HG02943 (cell line): ENCODE measurements around the gene NBPF11.
"Not testable (repeated sequence)": the region's sequence is repeated elsewhere in the genome, so short reads cannot be mapped to it uniquely, and the experiment has no call there.

Experiments
- ATAC-seq: cut with Tn5 transposase; IDR thresholded peaks from one replicate; pipeline ENCODE4 v1.9.1; 2021; ENCODE audit warnings: mild to moderate bottlenecking, low read depth, moderate library complexity; ENCODE audit not compliant: unreplicated experiment

NBPF11 gene, protein sequence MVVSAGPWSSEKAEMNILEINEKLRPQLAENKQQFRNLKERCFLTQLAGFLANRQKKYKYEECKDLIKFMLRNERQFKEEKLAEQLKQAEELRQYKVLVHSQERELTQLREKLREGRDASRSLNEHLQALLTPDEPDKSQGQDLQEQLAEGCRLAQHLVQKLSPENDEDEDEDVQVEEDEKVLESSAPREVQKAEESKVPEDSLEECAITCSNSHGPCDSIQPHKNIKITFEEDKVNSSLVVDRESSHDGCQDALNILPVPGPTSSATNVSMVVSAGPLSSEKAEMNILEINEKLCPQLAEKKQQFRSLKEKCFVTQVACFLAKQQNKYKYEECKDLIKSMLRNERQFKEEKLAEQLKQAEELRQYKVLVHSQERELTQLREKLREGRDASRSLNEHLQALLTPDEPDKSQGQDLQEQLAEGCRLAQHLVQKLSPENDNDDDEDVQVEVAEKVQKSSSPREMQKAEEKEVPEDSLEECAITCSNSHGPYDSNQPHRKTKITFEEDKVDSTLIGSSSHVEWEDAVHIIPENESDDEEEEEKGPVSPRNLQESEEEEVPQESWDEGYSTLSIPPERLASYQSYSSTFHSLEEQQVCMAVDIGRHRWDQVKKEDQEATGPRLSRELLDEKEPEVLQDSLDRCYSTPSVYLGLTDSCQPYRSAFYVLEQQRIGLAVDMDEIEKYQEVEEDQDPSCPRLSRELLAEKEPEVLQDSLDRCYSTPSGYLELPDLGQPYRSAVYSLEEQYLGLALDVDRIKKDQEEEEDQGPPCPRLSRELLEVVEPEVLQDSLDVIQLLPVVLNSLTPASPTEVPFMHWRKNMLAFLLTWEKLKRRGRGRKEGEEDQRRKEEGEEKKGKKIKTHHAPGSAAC

DNA sequence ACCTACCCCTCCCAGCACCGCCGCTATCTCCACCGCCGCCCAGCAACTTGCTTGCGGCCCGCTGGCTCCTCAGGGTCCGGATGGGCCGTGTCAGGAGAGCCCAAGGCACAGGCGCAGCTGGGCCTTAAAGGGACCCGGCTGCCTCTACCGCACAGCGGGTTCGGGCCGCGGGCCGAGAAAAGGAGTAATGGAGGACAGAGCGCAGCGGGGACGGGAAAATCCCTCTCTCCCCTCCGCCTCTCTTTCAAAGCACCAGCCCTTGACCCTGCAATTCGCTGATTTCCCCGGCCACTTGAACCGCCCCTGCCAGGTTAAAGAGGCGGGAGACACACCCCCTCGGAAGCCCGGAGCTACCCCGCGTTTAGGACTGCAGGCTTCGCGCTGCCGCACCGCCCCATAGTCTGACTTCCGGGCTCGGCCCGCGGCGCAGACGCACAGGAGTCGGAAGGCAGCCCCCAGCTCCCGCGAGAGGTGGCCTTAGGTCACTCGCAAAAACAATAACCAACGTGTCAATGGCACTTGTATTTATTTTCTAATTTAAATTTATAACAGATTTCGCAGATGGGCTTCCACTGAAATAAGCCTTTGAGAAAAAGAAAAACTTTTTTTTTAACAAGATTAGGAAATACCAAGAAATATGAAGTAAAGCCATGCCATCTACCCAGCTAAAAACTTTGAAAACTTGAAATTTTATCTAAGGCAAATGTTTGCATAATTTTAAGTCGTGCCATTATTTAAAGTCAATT, at the start of gene NBPF11:
Gene NBPF11 (minus strand): TSS at position 371 of the 746 bp plus-strand sequence. CDS start 25,278 bp downstream, outside the sequence.
- peak; percentile 74 for ATAC-seq

DNA sequence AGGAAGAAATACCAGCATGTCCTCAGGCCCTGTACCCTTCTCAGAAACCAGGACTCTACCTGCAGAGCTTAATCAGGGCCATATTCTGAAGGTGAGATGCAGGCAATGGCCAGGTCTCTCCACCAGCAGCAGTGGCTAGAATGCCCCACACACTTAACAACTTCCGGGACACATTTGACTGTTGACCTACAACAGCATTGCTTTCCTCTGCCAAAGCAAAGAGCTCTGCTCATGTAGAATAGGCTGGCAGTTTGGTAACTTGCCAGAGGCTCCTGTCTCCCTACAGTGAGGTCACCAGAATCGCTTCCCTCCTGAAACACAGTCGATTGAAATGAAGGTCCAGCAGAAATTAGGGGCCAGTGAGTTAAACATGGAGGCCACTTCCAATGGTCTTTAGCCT, 45.3 kb upstream of the NBPF11 start:
- not testable (repeated sequence) for ATAC-seq

DNA sequence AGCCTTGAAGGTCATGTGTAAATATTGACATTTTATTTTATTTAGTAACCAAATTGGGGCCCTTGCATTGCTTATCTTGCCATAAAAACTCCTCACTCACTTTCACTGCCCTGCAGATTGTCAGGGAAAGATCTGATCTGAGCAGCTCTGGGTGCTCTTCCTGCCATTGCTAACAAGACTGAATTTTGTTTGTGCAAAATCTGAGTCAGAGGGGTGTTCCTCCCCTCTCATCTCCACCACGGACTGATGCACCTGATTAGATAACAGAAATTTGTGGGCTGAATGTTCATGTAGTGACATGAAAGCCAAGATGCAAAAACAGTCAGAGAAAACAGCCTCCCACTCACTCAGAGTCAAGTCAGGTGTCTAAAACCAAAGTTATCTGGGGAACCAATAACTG, 44.9 kb upstream of the NBPF11 start:
- not testable (repeated sequence) for ATAC-seq

DNA sequence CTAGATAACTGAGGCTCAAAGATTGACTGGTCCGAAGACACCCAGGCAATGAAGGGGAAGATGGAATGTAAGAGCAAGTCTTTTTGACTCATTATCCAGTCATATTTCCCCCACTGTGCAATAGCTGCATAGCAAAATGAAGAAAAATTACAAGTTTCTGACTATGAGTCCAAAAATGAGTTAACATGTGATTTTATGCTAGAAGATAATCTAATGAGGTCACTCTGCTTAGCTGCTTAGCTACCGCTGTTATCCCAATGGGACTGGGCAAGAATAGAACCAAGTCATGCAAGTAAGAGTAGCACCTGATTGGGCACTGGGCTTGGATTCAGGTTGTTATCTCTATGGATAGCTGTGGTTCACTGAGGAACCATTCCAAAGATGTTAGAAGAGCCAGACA, 43.0 kb upstream of the NBPF11 start:
- ATAC-seq: not testable (repeated sequence)

DNA sequence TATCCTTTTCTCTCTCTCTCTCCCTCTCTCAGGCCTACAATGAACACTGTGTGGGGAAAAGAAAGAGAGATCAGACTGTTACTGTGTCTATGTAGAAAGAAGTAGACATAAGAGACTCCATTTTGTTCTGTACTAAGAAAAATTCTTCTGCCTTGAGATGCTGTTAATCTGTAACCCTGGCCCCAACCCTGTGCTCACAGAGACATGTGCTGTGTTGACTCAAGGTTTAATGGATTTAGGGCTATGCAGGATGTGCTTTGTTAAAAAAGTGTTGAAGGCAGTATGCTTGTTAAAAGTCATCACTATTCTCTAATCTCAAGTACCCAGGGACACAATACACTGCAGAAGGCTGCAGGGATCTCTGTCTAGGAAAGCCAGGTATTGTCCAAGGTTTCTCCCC, 36.7 kb upstream of the NBPF11 start:
- ATAC-seq: not testable (repeated sequence)

GRCh38 chr1:148178682-148179081, 26.6 kb upstream of the NBPF11 start:
- not testable (repeated sequence) for ATAC-seq

- not testable (repeated sequence) for ATAC-seq
These were observed 23.3 kb upstream of the NBPF11 start for GRCh38 chr1:148175414-148175813.

GRCh38 chr1:148171995-148172394, 19.9 kb upstream of the NBPF11 start:
- ATAC-seq: not testable (repeated sequence)

- no peak for ATAC-seq
These were observed 14.7 kb upstream of the NBPF11 start for GRCh38 chr1:148166558-148167492.

DNA sequence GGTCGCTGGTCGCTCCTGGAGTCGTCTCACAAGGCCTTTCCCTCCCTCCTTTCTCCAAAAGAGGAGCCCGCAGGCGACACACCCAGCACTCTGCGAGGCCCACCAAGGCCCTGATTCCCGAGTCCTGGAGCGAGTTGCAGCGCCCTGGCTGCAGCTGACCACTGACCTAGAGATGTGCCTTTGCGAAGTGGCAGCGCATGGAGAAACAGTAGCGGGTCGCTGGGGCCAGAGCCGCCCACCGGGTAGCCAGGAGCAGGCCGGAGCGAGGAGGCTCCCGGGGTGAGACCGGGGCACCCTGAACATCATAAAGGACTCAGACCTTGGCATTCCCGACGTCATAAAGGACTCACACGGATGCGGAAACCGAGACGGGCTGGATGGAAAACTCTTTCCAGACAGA, 10.3 kb upstream of the NBPF11 start:
- no peak for ATAC-seq

- ATAC-seq: no peak
These were observed 9.2 kb upstream of the NBPF11 start for GRCh38 chr1:148161053-148161901.

DNA sequence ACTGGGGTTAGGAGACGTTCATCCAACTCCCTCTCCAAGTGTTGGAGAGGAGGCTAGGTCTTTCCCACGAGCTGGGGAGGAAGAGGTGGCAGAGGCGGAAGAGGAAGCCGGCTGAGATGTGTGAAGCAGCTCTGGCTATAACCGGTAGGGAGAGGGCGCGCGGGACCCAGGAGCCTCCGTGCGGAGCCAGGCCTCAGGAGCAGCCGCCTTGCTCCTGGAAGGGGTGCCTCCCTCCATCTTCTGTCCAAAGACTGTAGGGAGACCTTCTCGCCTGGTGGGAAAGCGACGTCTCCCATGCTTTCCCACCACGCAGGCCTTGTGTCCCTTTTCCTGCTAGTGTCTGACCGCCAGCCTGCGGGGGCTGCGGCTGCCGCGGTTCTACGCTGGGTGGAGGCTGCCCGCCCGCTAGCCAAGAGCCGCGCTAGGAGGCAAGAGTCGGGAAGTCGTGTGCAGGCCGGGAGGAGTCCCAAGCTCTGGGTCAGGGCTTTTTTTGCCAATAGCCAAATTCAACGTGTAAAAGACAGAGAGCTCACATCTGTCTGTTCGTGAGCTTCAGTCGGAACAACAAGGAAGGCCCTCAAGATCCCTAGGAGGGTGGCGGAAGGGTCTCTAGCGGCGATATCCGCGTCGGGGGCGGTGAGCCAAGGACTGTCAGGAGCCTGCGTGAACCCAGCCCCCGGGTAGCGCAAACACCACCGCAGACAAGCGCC, 8.4 kb upstream of the NBPF11 start:
- ATAC-seq: no peak

GRCh38 chr1:148160048-148160342, 7.9 kb upstream of the NBPF11 start:
- no peak for ATAC-seq

DNA sequence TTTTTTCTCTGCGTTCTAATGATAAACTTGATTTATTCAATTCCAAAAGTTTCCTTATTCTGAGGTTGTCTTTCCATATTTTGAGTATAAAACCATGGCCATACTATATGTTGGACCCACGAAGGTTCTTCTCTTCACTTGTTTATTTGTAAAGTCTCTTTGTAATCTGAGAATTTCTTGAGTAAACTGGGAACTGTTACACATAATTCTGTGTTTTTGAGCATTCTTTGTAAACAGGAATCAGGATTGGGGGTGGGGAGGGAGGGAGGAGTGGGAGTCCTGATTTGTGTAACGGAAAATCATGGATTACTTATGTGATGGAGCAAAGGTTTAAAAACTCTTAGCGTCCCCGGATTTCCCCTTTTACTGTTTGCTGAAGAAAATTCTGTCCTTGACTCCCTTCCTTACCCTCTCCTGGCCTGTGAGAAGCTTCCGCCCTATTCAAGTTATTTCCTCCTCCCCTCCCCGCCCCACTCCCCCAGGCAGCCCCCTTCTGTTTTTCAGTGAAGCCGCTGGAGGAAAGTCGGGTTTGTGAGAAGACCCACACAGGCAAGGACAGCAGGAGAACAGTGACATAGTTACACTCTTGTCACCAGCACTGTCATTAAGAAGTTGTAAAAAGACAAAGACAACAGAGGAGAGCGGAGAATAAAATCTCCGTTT, 6.4 kb upstream of the NBPF11 start:
- ATAC-seq: no peak

GRCh38 chr1:148157803-148158202, 5.7 kb upstream of the NBPF11 start:
- not testable (repeated sequence) for ATAC-seq

- not testable (repeated sequence) for ATAC-seq
These were observed 3.6 kb upstream of the NBPF11 start for GRCh38 chr1:148155494-148156275.

- not testable (repeated sequence) for ATAC-seq
These were observed 714 bp upstream of the NBPF11 start for GRCh38 chr1:148152795-148153194.
